Muscle layer of duodenum (tissue), 2 donors: ENCODE measurements around the gene NBPF26.
"Not testable (repeated sequence)": the region's sequence is repeated elsewhere in the genome, so short reads cannot be mapped to it uniquely, and the experiment has no call there.

Source experiments
- H3K27ac ChIP-seq: one replicate; pipeline ENCODE4 v1.7.0; 2013; ENCODE audit warnings: mild to moderate bottlenecking, low read length
- H3K27me3 ChIP-seq: one replicate; pipeline ENCODE4 v1.7.0; 2013; ENCODE audit warnings: low read depth, mild to moderate bottlenecking, control low read depth, low read length
- H3K36me3 ChIP-seq, 2 donors: one replicate each; pipeline ENCODE4 v1.7.0; 2013; ENCODE audit warnings: low read length in 2 of 2, control low read depth in 1 of 2, mild to moderate bottlenecking in 1 of 2; ENCODE audit not compliant: insufficient read depth in 2 of 2, control insufficient read depth in 1 of 2
- H3K4me1 ChIP-seq, 2 donors: one replicate each; pipeline ENCODE4 v1.7.0; 2013; ENCODE audit warnings: low read length in 2 of 2, mild to moderate bottlenecking in 2 of 2, control low read depth in 1 of 2, moderate library complexity in 1 of 2; ENCODE audit not compliant: insufficient read depth in 2 of 2, control insufficient read depth in 1 of 2
- H3K4me3 ChIP-seq, 2 donors: one replicate each; pipeline ENCODE4 v1.7.0; 2013; ENCODE audit warnings: low read length in 2 of 2, low read depth in 1 of 2, mild to moderate bottlenecking in 1 of 2
- H3K9me3 ChIP-seq, 2 donors: one replicate each; pipeline ENCODE4 v1.7.0; 2013; ENCODE audit warnings: low read length in 2 of 2, control low read depth in 1 of 2, mild to moderate bottlenecking in 1 of 2; ENCODE audit not compliant: control insufficient read depth in 1 of 2
- donor health status: healthy.

The NBPF26 gene

DNA sequence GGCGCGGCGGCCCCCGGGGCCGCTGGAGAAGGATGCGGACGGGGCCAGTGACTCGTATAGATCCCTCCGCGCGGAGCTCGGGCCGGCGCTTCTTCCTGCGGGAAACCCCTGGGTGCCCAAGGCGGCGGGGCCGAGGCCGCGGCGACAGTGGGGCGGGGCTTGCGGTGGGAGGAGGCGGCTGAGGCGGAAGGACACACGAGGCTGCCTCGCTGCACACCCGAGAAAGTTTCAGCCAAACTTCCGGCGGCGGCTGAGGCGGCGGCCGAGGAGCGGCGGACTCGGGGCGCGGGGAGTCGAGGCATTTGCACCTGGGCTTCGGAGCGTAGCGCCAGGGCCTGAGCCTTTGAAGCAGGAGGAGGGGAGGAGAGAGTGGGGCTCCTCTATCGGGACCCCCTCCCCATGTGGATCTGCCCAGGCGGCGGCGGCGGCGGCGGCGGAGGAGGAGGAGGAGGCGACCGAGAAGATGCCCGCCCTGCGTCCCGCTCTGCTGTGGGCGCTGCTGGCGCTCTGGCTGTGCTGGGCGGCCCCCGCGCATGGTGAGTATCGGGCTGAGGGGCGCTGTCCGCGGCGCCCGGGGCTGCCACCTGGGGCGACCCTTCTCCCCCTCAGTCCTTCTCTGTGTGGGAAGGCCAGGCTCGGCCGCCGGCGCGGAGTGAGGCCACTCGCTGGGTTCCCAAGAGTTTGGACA lies at the start of gene NBPF26:
TSS of gene NBPF26 (plus strand) at position 231 of the 688 bp plus-strand sequence.
- peak within 1 kb of the TSS in 1 of 2 donors; percentile 70 for H3K4me3 ChIP-seq
- not testable (repeated sequence) for H3K9me3 ChIP-seq, H3K27me3 ChIP-seq, H3K36me3 ChIP-seq, H3K4me1 ChIP-seq, H3K27ac ChIP-seq

DNA sequence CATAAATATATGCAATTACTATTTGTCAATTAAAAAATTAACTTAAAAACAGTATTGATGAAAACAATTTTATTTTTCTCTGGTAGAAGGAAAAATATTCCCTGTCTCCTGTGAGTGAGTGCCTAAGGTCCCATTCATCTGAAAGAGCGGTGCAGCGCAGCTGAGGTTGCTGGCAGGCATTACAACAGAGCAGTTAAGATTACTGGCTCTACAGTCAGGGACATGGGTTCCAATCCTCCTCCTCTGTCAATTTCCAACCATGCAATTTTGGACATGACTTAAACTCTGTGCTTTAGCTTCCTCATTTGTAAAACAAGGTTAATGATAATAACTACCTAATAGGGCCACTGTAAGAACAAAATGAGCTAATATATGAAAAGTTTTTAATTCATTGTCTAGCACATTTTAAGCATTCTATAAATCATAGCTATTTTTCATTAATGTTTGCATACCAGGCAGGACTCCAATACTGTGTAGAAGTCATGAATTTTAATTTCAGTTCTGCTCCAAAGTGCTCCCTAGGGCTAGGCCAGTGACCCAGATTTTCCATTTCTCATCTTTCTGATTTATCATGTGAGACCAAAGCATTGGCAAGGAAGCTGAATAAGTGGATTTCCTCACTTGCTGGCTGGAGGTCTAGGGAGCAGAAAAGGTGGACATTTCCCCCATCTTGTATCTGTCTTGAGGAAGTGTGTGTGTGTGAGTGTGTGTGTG lies 43.5 kb upstream of the NBPF26 start:
- H3K4me3 ChIP-seq, H3K9me3 ChIP-seq, H3K36me3 ChIP-seq, H3K4me1 ChIP-seq, H3K27me3 ChIP-seq, H3K27ac ChIP-seq: not testable (repeated sequence)

GRCh38 chr1:120680938-120681337 lies 42.8 kb upstream of the NBPF26 start:
- H3K4me3 ChIP-seq, H3K4me1 ChIP-seq, H3K36me3 ChIP-seq, H3K27ac ChIP-seq, H3K9me3 ChIP-seq, H3K27me3 ChIP-seq: not testable (repeated sequence)

- H3K27me3 ChIP-seq, result not testable (repeated sequence)
Observed at GRCh38 chr1:120684397-120684796, 39.3 kb upstream of the NBPF26 start.

DNA sequence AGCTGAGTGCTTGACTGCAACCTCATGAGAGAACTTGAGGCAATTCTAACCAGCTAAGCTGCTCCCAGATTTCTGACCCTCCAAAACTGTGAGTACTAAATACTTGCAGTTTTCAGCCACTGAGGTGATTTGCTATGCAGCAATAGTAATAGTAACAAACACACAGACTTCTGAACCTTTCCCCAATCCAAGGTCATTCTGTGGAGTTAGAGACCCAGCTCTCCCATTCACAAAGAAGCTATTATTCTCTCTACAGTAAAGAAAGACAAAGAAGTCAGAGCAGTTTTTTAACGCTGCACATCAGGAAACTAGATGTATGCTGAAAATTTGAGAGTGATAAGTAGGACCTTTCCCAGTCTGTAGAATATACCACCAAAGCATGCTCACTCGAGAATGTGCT lies 38.1 kb upstream of the NBPF26 start:
- H3K9me3 ChIP-seq, H3K36me3 ChIP-seq, H3K27ac ChIP-seq, H3K27me3 ChIP-seq, H3K4me3 ChIP-seq, H3K4me1 ChIP-seq: not testable (repeated sequence)

More at GRCh38 chr1:120684397-120684796, 39.3 kb upstream of the NBPF26 start:
- H3K4me3 ChIP-seq, H3K4me1 ChIP-seq, H3K36me3 ChIP-seq, H3K9me3 ChIP-seq, H3K27ac ChIP-seq: not testable (repeated sequence)

DNA sequence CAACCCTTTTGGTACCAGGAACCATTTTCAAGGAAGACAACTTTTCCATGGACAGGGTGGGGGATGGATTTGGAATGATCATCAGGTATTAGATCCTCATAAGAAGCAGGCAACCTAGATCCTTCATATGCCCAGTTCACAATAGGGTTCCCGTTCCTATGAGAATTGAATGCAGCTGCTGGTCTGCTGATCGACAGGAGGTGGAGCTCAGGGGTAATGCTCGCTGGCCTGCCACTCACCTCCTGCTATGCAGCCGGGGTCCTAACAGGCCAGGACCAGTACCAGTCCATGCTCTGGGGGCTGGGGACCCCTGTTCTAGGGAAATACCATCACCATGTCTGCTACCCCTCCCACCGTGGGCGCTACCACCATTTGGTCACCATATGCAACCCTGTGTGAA lies 36.5 kb upstream of the NBPF26 start:
- not testable (repeated sequence) for H3K9me3 ChIP-seq, H3K4me3 ChIP-seq

GRCh38 chr1:120700807-120701562 lies 22.8 kb upstream of the NBPF26 start:
- H3K36me3 ChIP-seq, H3K4me1 ChIP-seq, H3K9me3 ChIP-seq, H3K27ac ChIP-seq, H3K27me3 ChIP-seq: not testable (repeated sequence)
- peak overlapping the region in 1 of 2 donors; percentile 40 for H3K4me3 ChIP-seq

More for the DNA sequence above, 36.5 kb upstream of the NBPF26 start:
- H3K4me1 ChIP-seq, H3K27ac ChIP-seq, H3K27me3 ChIP-seq, H3K36me3 ChIP-seq: not testable (repeated sequence)

DNA sequence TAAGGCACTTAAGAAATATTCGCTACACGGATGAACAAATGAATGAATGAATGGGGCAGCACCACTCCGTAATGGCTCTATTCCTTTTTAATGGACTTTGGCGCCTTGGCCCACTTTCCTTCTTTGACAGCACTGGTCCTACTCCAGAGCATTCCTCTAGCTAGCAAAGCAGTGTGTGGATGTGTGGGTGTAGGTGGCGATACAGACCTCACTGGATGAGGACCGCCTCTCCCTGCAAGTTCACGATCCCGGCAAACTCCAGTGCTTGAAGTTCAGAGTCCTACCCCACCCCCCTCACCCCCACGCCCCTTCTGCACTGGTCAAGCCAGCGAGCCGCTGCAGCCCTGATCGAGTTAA lies 409 bp upstream of the NBPF26 start:
- not testable (repeated sequence) for H3K9me3 ChIP-seq, H3K4me1 ChIP-seq, H3K4me3 ChIP-seq, H3K27me3 ChIP-seq, H3K36me3 ChIP-seq, H3K27ac ChIP-seq

GRCh38 chr1:120724507-120724906 lies 762 bp downstream of the NBPF26 start:
- H3K36me3 ChIP-seq, result not testable (repeated sequence)

GRCh38 chr1:120728811-120729210 lies 5.1 kb downstream of the NBPF26 start:
- not testable (repeated sequence) for H3K9me3 ChIP-seq, H3K27ac ChIP-seq, H3K27me3 ChIP-seq, H3K4me1 ChIP-seq, H3K4me3 ChIP-seq, H3K36me3 ChIP-seq

More at GRCh38 chr1:120724507-120724906, 762 bp downstream of the NBPF26 start:
- H3K9me3 ChIP-seq, H3K27ac ChIP-seq, H3K4me1 ChIP-seq, H3K27me3 ChIP-seq: not testable (repeated sequence)
- H3K4me3 ChIP-seq, result peak overlapping the region in 1 of 2 donors; percentile 70

GRCh38 chr1:120769090-120769489 lies 45.3 kb downstream of the NBPF26 start:
- not testable (repeated sequence) for H3K27ac ChIP-seq, H3K4me1 ChIP-seq, H3K27me3 ChIP-seq, H3K4me3 ChIP-seq, H3K9me3 ChIP-seq, H3K36me3 ChIP-seq
